GM19043 (cell line): ENCODE results near the gene MMADHC.

Experiments
- ATAC-seq: cut with Tn5 transposase; IDR thresholded peaks from one replicate; pipeline ENCODE4 v1.9.1; 2021; ENCODE audit warnings: low read depth; ENCODE audit not compliant: unreplicated experiment

MMADHC gene

GRCh38 chr2:149587220-149587949, at the start of gene MMADHC:
TSS of gene MMADHC (minus strand) at chr2:149587775. CDS start at chr2:149587097, 678 bp downstream.
- ATAC-seq: peak; percentile 99

- no peak for ATAC-seq
These were observed 46.5 kb upstream of the MMADHC start for GRCh38 chr2:149634103-149634502.

- ATAC-seq: no peak
These were observed 42.9 kb upstream of the MMADHC start for GRCh38 chr2:149630445-149630844.

- ATAC-seq: no peak
These were observed 41.5 kb upstream of the MMADHC start for GRCh38 chr2:149629026-149629425.

- no peak for ATAC-seq
These were observed 39.7 kb upstream of the MMADHC start for GRCh38 chr2:149627111-149627801.

GRCh38 chr2:149625671-149626070, 38.1 kb upstream of the MMADHC start:
- ATAC-seq: no peak

- no peak for ATAC-seq
These were observed 37.7 kb upstream of the MMADHC start for GRCh38 chr2:149625271-149625670.

- ATAC-seq: no peak
These were observed 34.8 kb upstream of the MMADHC start for GRCh38 chr2:149622343-149622742.

GRCh38 chr2:149617476-149617875, 29.9 kb upstream of the MMADHC start:
- ATAC-seq: no peak

GRCh38 chr2:149616681-149617456, 29.3 kb upstream of the MMADHC start:
- ATAC-seq: no peak

GRCh38 chr2:149613704-149614103, 26.1 kb upstream of the MMADHC start:
- no peak for ATAC-seq

- no peak for ATAC-seq
These were observed 24.5 kb upstream of the MMADHC start for GRCh38 chr2:149612122-149612521.

GRCh38 chr2:149611100-149611820, 23.7 kb upstream of the MMADHC start:
- no peak for ATAC-seq

GRCh38 chr2:149606251-149606811, 18.8 kb upstream of the MMADHC start:
- ATAC-seq: no peak

GRCh38 chr2:149603248-149603647, 15.7 kb upstream of the MMADHC start:
- no peak for ATAC-seq

- no peak for ATAC-seq
These were observed 13.7 kb upstream of the MMADHC start for GRCh38 chr2:149601141-149601796.

- ATAC-seq: peak; percentile 95
These were observed 10.2 kb upstream of the MMADHC start for GRCh38 chr2:149597668-149598326.

GRCh38 chr2:149597050-149597667, 9.6 kb upstream of the MMADHC start:
- ATAC-seq: peak; percentile 3

- ATAC-seq: no peak
These were observed 8.9 kb upstream of the MMADHC start for GRCh38 chr2:149596471-149596870.
